Measurements from ENCODE around the gene FBXO9.

The FBXO9 gene

GRCh38 chr6:53130569-53131290 lies 65.5 kb downstream of the FBXO9 start:
- no peaks in the 10 kb centered on the region for H3K27me3 ChIP-seq (ENCODE audit: insufficient read depth, low read depth, severe bottlenecking)
- DNase-seq, result peak; percentile 72
- no peaks in the 10 kb centered on the region for H3K9me3 ChIP-seq (ENCODE audit: severe bottlenecking)
- TF ChIP-seq, protein P1, sequence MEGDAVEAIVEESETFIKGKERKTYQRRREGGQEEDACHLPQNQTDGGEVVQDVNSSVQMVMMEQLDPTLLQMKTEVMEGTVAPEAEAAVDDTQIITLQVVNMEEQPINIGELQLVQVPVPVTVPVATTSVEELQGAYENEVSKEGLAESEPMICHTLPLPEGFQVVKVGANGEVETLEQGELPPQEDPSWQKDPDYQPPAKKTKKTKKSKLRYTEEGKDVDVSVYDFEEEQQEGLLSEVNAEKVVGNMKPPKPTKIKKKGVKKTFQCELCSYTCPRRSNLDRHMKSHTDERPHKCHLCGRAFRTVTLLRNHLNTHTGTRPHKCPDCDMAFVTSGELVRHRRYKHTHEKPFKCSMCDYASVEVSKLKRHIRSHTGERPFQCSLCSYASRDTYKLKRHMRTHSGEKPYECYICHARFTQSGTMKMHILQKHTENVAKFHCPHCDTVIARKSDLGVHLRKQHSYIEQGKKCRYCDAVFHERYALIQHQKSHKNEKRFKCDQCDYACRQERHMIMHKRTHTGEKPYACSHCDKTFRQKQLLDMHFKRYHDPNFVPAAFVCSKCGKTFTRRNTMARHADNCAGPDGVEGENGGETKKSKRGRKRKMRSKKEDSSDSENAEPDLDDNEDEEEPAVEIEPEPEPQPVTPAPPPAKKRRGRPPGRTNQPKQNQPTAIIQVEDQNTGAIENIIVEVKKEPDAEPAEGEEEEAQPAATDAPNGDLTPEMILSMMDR (IDR thresholded peaks at IDR 0.05; ENCODE audit: low read depth, low read length), result no peak
- no peak overlapping the region for H3K27ac ChIP-seq
- no peak overlapping the region for H3K4me3 ChIP-seq (ENCODE audit: low read depth, low read length)
- no peaks in the 10 kb centered on the region for H3K36me3 ChIP-seq

DNA sequence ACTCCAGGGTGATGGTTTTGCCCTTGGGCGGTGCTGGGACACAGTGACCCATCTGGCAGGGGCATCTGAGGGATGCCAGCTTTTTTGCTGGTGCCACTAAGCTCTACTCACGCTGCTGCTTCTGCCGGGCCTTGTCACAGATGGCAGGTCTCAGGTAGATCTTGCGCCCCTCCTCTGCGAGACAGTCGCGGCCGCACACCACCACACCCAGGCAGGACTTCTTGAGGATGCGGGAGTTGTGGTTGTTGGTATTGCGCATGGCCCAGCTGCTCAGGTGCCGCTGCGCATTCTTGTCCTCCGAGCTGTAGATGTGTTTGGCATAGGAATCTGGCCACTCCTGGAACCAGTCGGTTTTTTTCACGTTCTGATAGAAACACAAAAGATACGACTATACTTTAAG lies 68.8 kb downstream of the FBXO9 start:
- no peak overlapping the region for H3K27ac ChIP-seq
- H3K36me3 ChIP-seq, result no peaks in the 10 kb centered on the region
- H3K4me3 ChIP-seq (ENCODE audit: low read depth, low read length), result no peak overlapping the region
- no peak for DNase-seq
- TF ChIP-seq, protein P1 (IDR thresholded peaks at IDR 0.05; ENCODE audit: low read depth, low read length), result no peak
- no peaks in the 10 kb centered on the region for H3K27me3 ChIP-seq (ENCODE audit: insufficient read depth, low read depth, severe bottlenecking)
- no peaks in the 10 kb centered on the region for H3K9me3 ChIP-seq (ENCODE audit: severe bottlenecking)

GRCh38 chr6:53134601-53135235 lies 69.5 kb downstream of the FBXO9 start:
- Histone ChIP-seq H3K4me3 (ENCODE audit: low read depth, low read length) (no peak overlapping the region), H3K36me3 (no peaks in the 10 kb centered on the region), H3K27ac (no peak overlapping the region), H3K27me3 (ENCODE audit: insufficient read depth, low read depth, severe bottlenecking) (no peaks in the 10 kb centered on the region), H3K9me3 (ENCODE audit: severe bottlenecking) (no peaks in the 10 kb centered on the region)
- DNase-seq, result no peak
- TF ChIP-seq, protein P1 (IDR thresholded peaks at IDR 0.05; ENCODE audit: low read depth, low read length), result no peak

GRCh38 chr6:53136000-53136609 lies 70.9 kb downstream of the FBXO9 start:
- Histone ChIP-seq H3K9me3 (ENCODE audit: severe bottlenecking) (no peaks in the 10 kb centered on the region), H3K27ac (no peak overlapping the region), H3K36me3 (no peaks in the 10 kb centered on the region), H3K4me3 (ENCODE audit: low read depth, low read length) (no peak overlapping the region), H3K27me3 (ENCODE audit: insufficient read depth, low read depth, severe bottlenecking) (no peaks in the 10 kb centered on the region)
- TF ChIP-seq, protein P1 (IDR thresholded peaks at IDR 0.05; ENCODE audit: low read depth, low read length), result no peak
- no peak for DNase-seq

DNA sequence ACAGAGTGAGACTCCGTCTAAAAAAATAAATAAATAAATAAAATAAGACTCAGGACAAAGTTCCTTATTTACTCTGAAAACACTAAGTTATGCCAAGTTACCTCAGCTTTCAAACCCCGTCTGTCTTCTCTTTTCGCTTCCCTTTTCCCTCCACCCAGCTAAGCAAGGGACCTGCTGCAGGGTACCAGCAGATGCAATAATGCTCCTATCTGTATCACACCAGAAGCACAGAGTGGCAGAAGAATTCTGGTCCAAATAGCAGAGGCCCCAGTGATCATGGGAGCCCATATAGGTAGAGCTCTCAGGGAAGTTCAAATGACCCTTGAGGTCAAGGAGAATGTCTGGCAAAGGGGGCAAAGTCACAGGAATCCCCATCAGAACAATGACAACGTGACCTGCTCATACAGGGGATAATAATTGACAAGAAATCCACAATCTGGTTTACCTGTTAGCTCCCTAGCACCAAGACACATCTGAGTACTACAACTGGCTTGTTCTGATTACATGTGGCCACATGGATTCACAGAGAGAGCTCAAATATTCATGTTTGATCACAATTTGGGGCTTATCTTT lies 74.7 kb downstream of the FBXO9 start:
- H3K4me3 ChIP-seq (ENCODE audit: low read depth, low read length), result no peak overlapping the region
- DNase-seq, result no peak
- no peaks in the 10 kb centered on the region for H3K36me3 ChIP-seq
- no peak overlapping the region for H3K27ac ChIP-seq
- TF ChIP-seq, protein P1 (IDR thresholded peaks at IDR 0.05; ENCODE audit: low read depth, low read length), result no peak
- H3K27me3 ChIP-seq (ENCODE audit: insufficient read depth, low read depth, severe bottlenecking), result no peaks in the 10 kb centered on the region
- H3K9me3 ChIP-seq (ENCODE audit: severe bottlenecking), result peaks cover 2% of the 10 kb centered on the region
